ENCODE measurements around the gene CDKN2AIP.

DNA sequence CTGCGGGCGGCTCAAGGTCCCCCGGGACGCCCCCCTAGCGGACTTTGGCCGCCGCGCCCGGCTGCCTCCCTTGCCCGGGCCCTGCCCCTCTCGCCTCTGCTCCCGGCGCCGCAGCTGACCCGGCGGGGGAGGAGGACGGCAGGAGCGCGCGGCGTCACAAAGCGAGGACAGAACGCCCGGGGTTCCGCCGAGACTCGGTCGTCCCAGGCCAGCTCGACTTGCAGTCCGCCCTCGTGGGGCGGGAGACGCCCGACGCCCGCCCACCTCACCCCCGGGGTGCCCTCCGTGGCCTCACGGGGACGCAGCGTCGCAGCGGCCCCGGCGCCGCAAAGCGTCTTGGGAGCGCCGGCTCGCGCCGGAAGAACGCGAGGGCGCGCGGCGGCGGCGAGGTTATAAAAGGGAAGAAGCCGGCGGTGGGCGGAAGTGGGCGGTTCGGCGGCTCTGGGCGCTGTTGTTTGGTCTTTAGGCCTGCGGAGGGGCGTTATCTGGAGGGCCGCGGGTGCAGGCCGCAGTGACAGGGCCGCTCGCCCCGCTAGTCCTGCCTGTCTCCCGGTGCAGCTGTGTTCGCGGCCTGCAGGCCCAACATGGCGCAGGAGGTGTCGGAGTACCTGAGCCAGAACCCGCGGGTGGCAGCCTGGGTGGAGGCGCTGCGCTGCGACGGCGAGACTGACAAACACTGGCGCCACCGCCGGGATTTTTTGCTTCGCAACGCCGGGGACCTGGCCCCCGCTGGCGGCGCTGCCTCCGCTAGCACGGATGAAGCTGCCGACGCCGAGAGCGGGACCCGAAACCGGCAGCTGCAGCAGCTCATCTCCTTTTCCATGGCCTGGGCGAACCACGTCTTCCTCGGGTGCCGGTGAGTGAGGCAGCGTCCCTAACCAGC, at the start of gene CDKN2AIP:
- TF ChIP-seq, protein P1, sequence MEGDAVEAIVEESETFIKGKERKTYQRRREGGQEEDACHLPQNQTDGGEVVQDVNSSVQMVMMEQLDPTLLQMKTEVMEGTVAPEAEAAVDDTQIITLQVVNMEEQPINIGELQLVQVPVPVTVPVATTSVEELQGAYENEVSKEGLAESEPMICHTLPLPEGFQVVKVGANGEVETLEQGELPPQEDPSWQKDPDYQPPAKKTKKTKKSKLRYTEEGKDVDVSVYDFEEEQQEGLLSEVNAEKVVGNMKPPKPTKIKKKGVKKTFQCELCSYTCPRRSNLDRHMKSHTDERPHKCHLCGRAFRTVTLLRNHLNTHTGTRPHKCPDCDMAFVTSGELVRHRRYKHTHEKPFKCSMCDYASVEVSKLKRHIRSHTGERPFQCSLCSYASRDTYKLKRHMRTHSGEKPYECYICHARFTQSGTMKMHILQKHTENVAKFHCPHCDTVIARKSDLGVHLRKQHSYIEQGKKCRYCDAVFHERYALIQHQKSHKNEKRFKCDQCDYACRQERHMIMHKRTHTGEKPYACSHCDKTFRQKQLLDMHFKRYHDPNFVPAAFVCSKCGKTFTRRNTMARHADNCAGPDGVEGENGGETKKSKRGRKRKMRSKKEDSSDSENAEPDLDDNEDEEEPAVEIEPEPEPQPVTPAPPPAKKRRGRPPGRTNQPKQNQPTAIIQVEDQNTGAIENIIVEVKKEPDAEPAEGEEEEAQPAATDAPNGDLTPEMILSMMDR (IDR thresholded peaks at IDR 0.05) = peak in 5 of 12 donors; percentile 5 to 40 (median 13)
- peak in 1 of 2 donors; percentile 99 for TF ChIP-seq POLR2A (IDR thresholded peaks at IDR 0.05)
